ENCODE data around the gene ENDOV.

Gene ENDOV

DNA sequence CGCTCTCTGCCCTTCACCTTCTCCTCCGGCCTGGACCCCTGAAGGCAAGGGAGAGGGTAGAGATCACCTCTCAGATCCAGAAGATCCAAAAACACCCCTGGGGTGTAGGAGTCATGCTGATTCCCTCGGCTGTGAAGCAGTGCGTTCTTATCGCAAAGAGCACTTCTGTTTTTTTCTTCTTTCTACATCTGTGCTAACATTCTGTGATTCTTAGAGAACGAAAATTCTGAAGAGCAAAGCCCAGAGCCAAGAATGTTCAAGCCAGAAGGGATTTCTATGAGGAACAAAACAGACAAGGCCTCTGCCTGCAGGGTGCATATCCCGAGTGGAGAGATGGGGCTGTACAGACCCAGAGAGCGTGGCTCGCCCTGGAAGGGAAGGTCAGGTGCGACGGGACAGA lies 44.3 kb downstream of the ENDOV start:
- Histone ChIP-seq H3K9me3 (ENCODE audit: control insufficient read depth in 2 of 2, low read length in 2 of 2) (no peaks in the 10 kb centered on the region), H3K27me3 (ENCODE audit: control insufficient read depth in 1 of 2, insufficient read depth in 2 of 2, low read length in 2 of 2) (no peaks in the 10 kb centered on the region), H3K9ac (ENCODE audit: low read length in 2 of 2) (peak overlapping the region in 1 of 2 donors; percentile 13), H3K4me3 (ENCODE audit: low read length in 2 of 2) (no peak overlapping the region), H3K27ac (ENCODE audit: low read length) (no peak overlapping the region), H3K36me3 (ENCODE audit: control insufficient read depth in 2 of 2, insufficient read depth in 2 of 2, low read length in 2 of 2) (no peaks in the 10 kb centered on the region), H3K4me1 (ENCODE audit: control insufficient read depth, insufficient read depth, low read length) (peaks cover 54% of the 10 kb centered on the region)

DNA sequence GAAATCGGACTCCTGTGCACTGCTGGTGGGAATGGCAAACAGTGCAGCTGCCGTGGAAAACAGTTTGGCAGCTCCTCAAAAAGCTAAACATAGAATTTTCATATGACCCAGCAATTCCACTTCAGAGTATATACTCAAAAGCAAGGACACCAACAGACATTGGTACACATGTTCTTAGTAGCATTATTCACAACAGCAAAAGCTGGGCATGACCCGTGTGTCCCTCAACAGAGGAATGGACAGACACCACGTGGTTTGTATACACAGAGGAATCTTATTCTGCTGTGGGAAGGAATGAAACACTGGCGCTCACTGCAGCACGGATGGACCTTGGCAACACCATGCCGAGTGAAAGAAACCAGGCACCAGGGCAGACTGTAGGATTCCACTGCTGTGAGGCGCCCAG lies 45.5 kb downstream of the ENDOV start:
- no peaks in the 10 kb centered on the region for H3K36me3 ChIP-seq (ENCODE audit: control insufficient read depth in 2 of 2, insufficient read depth in 2 of 2, low read length in 2 of 2)
- H3K9me3 ChIP-seq (ENCODE audit: control insufficient read depth in 2 of 2, low read length in 2 of 2): no peaks in the 10 kb centered on the region
- H3K9ac ChIP-seq (ENCODE audit: low read length in 2 of 2): no peak overlapping the region
- H3K27me3 ChIP-seq (ENCODE audit: control insufficient read depth in 1 of 2, insufficient read depth in 2 of 2, low read length in 2 of 2): no peaks in the 10 kb centered on the region
- peaks cover 49% of the 10 kb centered on the region for H3K4me1 ChIP-seq (ENCODE audit: control insufficient read depth, insufficient read depth, low read length)
- H3K27ac ChIP-seq (ENCODE audit: low read length): peak overlapping the region; percentile 64
- peak overlapping the region in 1 of 2 donors; percentile 52 for H3K4me3 ChIP-seq (ENCODE audit: low read length in 2 of 2)

DNA sequence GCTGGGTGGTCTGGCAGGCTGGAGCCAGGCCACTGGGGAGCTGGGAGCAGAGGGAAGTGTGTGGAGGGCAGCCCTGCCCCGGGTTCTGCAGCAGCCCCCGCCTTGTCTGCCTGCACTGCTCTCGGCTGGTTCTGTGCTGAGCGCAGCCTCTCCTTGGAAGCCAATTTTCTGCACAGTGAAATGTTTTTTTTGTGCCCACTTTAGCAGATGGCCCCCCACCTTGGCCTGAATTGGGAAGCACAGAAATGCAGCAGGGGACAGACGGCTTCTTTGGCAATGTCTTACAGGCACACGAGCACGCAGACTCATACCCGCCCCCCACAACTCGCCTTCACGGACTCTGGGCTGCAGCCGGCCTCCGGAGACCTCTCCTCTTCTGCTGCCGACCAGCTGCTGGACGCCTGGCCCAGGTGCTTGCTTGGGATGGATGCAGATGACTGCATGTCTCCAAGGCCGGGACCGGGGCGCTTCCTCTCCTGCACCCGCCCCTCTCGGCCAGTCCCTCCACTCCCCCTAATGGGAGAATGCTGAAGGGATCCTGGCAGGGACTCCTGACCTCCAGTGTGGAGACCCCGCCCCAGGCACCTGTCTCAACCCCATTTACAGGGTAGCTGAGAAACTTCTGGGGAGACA lies 46.7 kb downstream of the ENDOV start:
- Histone ChIP-seq H3K4me1 (ENCODE audit: control insufficient read depth, insufficient read depth, low read length) (peaks cover 37% of the 10 kb centered on the region), H3K27ac (ENCODE audit: low read length) (peak overlapping the region; percentile 64), H3K4me3 (ENCODE audit: low read length in 2 of 2) (no peak overlapping the region), H3K36me3 (ENCODE audit: control insufficient read depth in 2 of 2, insufficient read depth in 2 of 2, low read length in 2 of 2) (no peaks in the 10 kb centered on the region), H3K9ac (ENCODE audit: low read length in 2 of 2) (no peak overlapping the region), H3K9me3 (ENCODE audit: control insufficient read depth in 2 of 2, low read length in 2 of 2) (no peaks in the 10 kb centered on the region), H3K27me3 (ENCODE audit: control insufficient read depth in 1 of 2, insufficient read depth in 2 of 2, low read length in 2 of 2) (no peaks in the 10 kb centered on the region)

DNA sequence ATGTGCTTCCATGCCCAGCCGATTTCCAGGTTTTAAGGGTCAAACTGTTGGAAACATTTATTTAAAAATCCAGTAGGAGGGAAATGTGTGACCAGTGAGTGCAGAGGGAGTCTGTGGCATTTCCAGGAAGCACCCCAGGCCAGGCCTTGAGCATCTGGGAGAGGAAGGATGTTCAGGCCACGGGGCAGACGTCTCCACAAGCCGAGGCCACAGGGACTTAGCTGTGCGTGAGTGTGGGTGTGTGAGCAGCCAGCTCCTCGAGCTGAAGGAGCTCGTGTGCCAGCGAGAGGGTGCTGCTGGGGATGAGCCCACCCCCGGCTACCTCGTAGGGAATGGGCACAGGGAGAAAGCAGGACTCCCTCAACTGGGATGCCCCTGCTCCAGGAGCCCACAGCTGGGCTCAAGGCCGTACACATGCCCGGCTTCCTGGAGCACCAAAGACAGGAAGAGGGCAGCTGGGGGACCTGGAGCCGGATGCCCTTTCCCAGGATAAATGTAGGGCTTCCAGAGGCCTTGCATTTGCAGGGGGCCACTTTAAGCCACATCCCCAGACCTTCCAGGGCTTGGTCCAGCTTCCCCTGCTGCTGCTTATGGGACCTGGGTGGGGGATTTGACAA lies 48.9 kb downstream of the ENDOV start:
- H3K27me3 ChIP-seq (ENCODE audit: control insufficient read depth in 1 of 2, insufficient read depth in 2 of 2, low read length in 2 of 2): peaks cover 0 to 3% of the 10 kb centered on the region in 2 donors

DNA sequence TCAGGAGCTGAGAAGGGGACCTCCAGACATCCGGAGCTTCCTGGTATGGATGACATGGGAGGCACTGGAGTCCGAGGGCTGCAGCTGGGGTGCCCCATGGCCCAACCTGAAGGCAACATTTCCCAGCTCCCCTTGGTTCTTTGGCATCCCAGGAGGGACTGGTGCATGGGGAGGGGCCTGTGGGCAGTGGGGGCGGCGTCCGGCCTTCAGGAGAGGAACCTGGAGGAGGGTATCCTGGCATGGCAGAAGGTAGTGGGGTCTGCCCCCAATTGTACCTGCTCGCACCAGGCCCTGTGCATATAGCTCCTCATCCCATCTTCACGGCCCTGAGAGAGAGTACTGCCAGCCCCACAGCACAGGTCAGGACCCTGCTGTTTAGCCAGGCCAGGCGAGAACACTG lies 49.5 kb downstream of the ENDOV start:
- no peaks in the 10 kb centered on the region for H3K9me3 ChIP-seq (ENCODE audit: control insufficient read depth in 2 of 2, low read length in 2 of 2)
- H3K27ac ChIP-seq (ENCODE audit: low read length): no peak overlapping the region

More for the DNA sequence above, 48.9 kb downstream of the ENDOV start:
- no peak overlapping the region for H3K4me3 ChIP-seq (ENCODE audit: low read length in 2 of 2)
- H3K9me3 ChIP-seq (ENCODE audit: control insufficient read depth in 2 of 2, low read length in 2 of 2): no peaks in the 10 kb centered on the region
- peaks cover 25% of the 10 kb centered on the region for H3K4me1 ChIP-seq (ENCODE audit: control insufficient read depth, insufficient read depth, low read length)
- H3K36me3 ChIP-seq (ENCODE audit: control insufficient read depth in 2 of 2, insufficient read depth in 2 of 2, low read length in 2 of 2): peaks cover under 1 to 3% of the 10 kb centered on the region in 2 donors
- no peak overlapping the region for H3K9ac ChIP-seq (ENCODE audit: low read length in 2 of 2)
- H3K27ac ChIP-seq (ENCODE audit: low read length): no peak overlapping the region

DNA sequence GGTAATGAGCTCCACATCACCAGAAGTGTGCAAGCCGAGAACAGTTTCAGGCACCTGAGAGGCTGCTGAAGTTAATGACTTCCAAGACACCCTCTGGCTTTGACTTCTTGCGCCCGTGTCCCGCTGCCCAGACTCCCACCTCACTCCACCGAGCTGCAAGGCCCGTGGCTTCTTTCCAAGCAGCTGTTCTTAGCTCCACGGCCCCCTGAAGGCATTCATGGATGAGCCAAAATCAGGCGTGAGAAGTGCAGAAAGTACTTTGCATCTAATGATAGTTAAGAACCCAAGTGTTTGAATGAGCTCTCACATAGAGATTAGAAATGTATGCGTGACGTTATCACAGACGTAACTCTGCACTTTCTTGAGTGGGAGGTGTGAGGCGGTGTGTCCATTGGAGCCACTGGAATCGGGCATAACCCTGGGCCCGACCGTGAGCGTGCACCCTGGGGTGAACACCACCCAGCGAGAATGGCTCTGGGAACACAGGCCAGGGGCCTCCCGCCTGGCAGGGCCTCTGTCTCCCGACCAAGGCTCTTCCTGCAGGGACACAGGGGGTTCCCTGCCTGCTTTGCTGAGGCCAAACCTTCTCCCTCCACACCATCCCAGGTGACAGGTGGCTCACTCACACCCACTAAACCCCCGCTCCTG lies 50.5 kb downstream of the ENDOV start:
- H3K27me3 ChIP-seq (ENCODE audit: control insufficient read depth in 1 of 2, insufficient read depth in 2 of 2, low read length in 2 of 2): peaks cover 0 to 3% of the 10 kb centered on the region in 2 donors
- no peak overlapping the region for H3K27ac ChIP-seq (ENCODE audit: low read length)
- H3K4me1 ChIP-seq (ENCODE audit: control insufficient read depth, insufficient read depth, low read length): peaks cover 18% of the 10 kb centered on the region
- no peak overlapping the region for H3K9ac ChIP-seq (ENCODE audit: low read length in 2 of 2)
- peaks cover 6 to 7% of the 10 kb centered on the region in 2 donors for H3K36me3 ChIP-seq (ENCODE audit: control insufficient read depth in 2 of 2, insufficient read depth in 2 of 2, low read length in 2 of 2)
- no peak overlapping the region for H3K4me3 ChIP-seq (ENCODE audit: low read length in 2 of 2)
- H3K9me3 ChIP-seq (ENCODE audit: control insufficient read depth in 2 of 2, low read length in 2 of 2): no peaks in the 10 kb centered on the region

More for the DNA sequence above, 49.5 kb downstream of the ENDOV start:
- H3K4me1 ChIP-seq (ENCODE audit: control insufficient read depth, insufficient read depth, low read length): peaks cover 23% of the 10 kb centered on the region
- no peak overlapping the region for H3K9ac ChIP-seq (ENCODE audit: low read length in 2 of 2)
- H3K27me3 ChIP-seq (ENCODE audit: control insufficient read depth in 1 of 2, insufficient read depth in 2 of 2, low read length in 2 of 2): peaks cover 0 to 3% of the 10 kb centered on the region in 2 donors
- no peak overlapping the region for H3K4me3 ChIP-seq (ENCODE audit: low read length in 2 of 2)
- H3K36me3 ChIP-seq (ENCODE audit: control insufficient read depth in 2 of 2, insufficient read depth in 2 of 2, low read length in 2 of 2): peaks cover 4 to 7% of the 10 kb centered on the region in 2 donors

DNA sequence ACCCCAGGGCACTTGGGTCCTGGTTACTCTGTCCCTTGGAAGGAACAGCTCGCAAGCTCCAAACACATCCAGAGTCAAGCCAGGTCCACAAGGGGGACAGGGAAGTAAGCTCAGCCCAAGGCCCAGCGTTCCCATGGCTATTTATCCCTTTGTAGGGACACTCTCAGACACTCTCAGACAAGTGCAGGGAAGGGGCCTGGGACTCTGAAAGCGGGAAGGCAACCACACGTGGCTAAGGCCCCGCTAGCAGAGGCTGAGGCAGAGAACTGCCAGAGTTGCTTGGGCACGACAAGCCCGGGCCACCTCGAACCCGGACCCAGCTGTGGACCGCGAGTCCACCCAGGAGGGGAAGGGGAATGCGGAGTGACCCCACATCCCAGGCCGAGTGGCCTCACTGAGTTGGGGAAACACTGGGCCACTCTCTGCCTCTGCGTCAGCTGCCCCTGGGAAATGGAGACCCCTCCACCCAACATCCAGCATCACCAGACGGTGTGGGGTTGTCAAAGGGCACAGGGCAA lies 51.3 kb downstream of the ENDOV start:
- H3K27ac ChIP-seq (ENCODE audit: low read length): no peak overlapping the region
- peaks cover 0 to 3% of the 10 kb centered on the region in 2 donors for H3K27me3 ChIP-seq (ENCODE audit: control insufficient read depth in 1 of 2, insufficient read depth in 2 of 2, low read length in 2 of 2)
- peaks cover 10% of the 10 kb centered on the region for H3K4me1 ChIP-seq (ENCODE audit: control insufficient read depth, insufficient read depth, low read length)
- no peak overlapping the region for H3K9ac ChIP-seq (ENCODE audit: low read length in 2 of 2)
- no peak overlapping the region for H3K4me3 ChIP-seq (ENCODE audit: low read length in 2 of 2)
- peaks cover 7% of the 10 kb centered on the region in 2 donors for H3K36me3 ChIP-seq (ENCODE audit: control insufficient read depth in 2 of 2, insufficient read depth in 2 of 2, low read length in 2 of 2)
- no peaks in the 10 kb centered on the region for H3K9me3 ChIP-seq (ENCODE audit: control insufficient read depth in 2 of 2, low read length in 2 of 2)

DNA sequence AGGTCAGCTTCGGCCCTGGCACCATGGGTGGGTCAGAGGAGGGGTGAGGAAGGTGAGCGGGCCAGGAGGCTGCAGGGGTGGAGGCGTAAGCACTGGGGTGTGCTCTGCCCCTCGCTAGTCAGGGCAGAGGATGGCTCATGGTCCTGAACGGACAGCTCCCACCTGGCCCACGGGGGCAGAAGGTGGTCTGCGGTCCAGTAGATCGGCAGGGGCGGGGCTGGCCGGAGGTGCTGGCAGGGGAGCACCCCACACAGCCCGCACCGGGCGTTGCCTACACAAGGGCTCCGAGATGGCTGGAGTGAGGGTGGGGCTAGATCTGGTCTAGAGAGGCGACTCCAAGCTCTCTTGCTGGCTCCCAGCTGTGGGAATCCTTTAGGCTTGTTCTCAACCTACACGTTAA lies 53.3 kb downstream of the ENDOV start:
- H3K27me3 ChIP-seq (ENCODE audit: control insufficient read depth in 1 of 2, insufficient read depth in 2 of 2, low read length in 2 of 2): peaks cover 0 to 3% of the 10 kb centered on the region in 2 donors
- no peaks in the 10 kb centered on the region for H3K9me3 ChIP-seq (ENCODE audit: control insufficient read depth in 2 of 2, low read length in 2 of 2)
- no peak overlapping the region for H3K9ac ChIP-seq (ENCODE audit: low read length in 2 of 2)
- no peak overlapping the region for H3K27ac ChIP-seq (ENCODE audit: low read length)
- peaks cover 2% of the 10 kb centered on the region for H3K4me1 ChIP-seq (ENCODE audit: control insufficient read depth, insufficient read depth, low read length)
- peaks cover 11 to 17% of the 10 kb centered on the region in 2 donors for H3K36me3 ChIP-seq (ENCODE audit: control insufficient read depth in 2 of 2, insufficient read depth in 2 of 2, low read length in 2 of 2)
- H3K4me3 ChIP-seq (ENCODE audit: low read length in 2 of 2): no peak overlapping the region

DNA sequence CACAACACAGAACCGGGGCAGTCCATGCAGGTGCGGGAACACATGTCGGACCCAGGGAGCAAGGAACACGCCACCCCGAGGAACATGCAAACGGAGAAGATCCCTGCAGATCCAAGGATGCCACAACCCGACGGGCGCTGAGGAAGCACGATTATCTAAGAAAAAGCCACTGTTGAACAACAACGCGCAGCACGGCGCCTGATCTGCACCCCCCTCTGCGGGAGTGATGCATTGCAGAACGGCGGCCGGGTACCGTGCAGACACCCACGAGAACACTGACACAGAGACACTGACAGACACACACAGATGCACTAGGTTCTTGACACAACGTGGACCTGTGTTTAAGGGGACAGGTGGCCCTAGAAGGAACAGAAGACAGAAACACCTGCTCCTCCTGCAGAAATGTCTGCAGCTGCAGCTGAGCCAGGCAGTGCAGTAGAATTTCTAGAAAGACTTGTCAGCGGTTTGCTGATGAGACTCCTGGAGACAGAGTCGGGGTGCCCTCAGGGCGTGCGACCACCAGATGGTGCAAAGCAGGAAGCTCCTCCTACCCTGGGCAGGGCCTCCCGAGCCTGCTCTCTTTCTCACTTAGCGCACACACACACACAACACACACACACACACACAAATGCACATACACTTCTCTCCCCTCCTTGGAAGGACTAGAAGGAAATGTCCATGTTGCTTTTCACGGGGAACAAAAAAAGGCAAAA lies 54.0 kb downstream of the ENDOV start:
- H3K36me3 ChIP-seq (ENCODE audit: control insufficient read depth in 2 of 2, insufficient read depth in 2 of 2, low read length in 2 of 2): peaks cover 11 to 19% of the 10 kb centered on the region in 2 donors
- H3K4me1 ChIP-seq (ENCODE audit: control insufficient read depth, insufficient read depth, low read length): peaks cover 9% of the 10 kb centered on the region
- H3K4me3 ChIP-seq (ENCODE audit: low read length in 2 of 2): no peak overlapping the region
- peaks cover 0 to 6% of the 10 kb centered on the region in 2 donors for H3K27me3 ChIP-seq (ENCODE audit: control insufficient read depth in 1 of 2, insufficient read depth in 2 of 2, low read length in 2 of 2)
- H3K9ac ChIP-seq (ENCODE audit: low read length in 2 of 2): no peak overlapping the region
- no peaks in the 10 kb centered on the region for H3K9me3 ChIP-seq (ENCODE audit: control insufficient read depth in 2 of 2, low read length in 2 of 2)
- H3K27ac ChIP-seq (ENCODE audit: low read length): no peak overlapping the region

DNA sequence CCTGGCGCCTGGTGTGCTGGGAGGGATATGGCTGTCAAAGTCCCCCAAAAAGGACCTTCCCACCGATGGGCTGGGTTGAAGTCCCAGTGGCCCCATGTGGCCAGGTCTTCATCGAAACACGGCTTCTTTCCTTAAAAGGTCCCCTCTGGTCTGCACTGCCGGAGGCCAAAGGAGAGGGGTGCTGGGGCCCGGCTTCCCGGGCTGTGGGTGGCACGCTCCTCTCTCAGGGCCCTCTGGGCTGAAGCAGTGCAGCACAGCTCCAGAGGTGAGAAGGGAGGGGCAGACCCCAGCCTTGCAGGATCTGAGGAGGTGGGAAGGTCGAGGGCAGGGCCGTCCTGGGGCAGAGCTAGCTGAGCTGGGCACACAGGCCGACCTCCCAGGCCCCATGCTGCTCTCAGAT lies 54.7 kb downstream of the ENDOV start:
- H3K4me3 ChIP-seq (ENCODE audit: low read length in 2 of 2): no peak overlapping the region
- no peak overlapping the region for H3K9ac ChIP-seq (ENCODE audit: low read length in 2 of 2)
- H3K27me3 ChIP-seq (ENCODE audit: control insufficient read depth in 1 of 2, insufficient read depth in 2 of 2, low read length in 2 of 2): peaks cover 0 to 8% of the 10 kb centered on the region in 2 donors
- H3K36me3 ChIP-seq (ENCODE audit: control insufficient read depth in 2 of 2, insufficient read depth in 2 of 2, low read length in 2 of 2): peaks cover 11 to 19% of the 10 kb centered on the region in 2 donors
- H3K4me1 ChIP-seq (ENCODE audit: control insufficient read depth, insufficient read depth, low read length): peaks cover 15% of the 10 kb centered on the region
- H3K9me3 ChIP-seq (ENCODE audit: control insufficient read depth in 2 of 2, low read length in 2 of 2): no peaks in the 10 kb centered on the region
- no peak overlapping the region for H3K27ac ChIP-seq (ENCODE audit: low read length)

Measured in stomach smooth muscle (tissue), 2 donors.